GM20000 (cell line): ENCODE results near the gene LARGE2.

Experiments used
- DNase-seq: peaks from one replicate; pipeline ENCODE4 v3.0.0; 2012; ENCODE audit warnings: low spot score
- TF ChIP-seq, protein P1 (sequence below): IDR thresholded peaks from 2 replicates; pipeline ENCODE4 v1.5.1; 2012; ENCODE audit warnings: mild to moderate bottlenecking, control low read depth; ENCODE audit errors: extremely low read depth, missing control alignments

LARGE2 gene

DNA sequence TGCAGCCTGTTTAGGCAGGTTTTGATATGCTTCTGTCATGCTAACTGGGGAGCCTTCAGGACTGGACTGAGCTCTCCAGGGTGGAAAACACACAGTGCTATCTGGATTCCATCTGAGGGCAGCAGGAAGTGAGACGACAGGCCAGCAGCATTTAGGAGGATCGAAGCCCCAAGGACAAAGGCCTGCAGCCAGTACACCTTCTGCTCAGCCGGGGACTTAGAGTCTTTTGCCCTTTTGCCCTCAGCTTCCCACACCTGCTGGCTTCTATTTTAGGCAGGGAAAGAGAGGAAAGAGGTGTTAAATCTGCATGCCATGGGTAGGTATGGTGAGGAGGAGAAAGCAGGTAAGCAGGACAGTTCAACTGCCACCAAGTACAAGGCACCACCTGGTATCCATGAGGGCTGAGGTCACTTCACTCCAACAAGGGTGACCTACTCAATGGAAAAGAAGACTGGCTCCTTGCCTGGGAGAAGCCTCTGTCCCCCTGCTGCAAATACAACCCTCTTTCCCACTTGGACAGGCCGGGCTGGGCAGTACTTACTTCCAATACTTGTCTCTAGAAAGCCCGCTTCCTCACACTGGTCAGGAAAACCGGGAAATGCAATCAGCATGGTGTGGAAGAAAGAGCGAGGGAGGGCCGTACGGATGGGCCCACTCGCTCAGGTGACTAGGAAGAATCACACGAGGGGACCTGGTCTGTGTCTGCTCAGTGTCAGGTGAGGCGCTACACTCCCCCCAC is 12.3 kb downstream of the LARGE2 start:
- TF ChIP-seq, protein P1, sequence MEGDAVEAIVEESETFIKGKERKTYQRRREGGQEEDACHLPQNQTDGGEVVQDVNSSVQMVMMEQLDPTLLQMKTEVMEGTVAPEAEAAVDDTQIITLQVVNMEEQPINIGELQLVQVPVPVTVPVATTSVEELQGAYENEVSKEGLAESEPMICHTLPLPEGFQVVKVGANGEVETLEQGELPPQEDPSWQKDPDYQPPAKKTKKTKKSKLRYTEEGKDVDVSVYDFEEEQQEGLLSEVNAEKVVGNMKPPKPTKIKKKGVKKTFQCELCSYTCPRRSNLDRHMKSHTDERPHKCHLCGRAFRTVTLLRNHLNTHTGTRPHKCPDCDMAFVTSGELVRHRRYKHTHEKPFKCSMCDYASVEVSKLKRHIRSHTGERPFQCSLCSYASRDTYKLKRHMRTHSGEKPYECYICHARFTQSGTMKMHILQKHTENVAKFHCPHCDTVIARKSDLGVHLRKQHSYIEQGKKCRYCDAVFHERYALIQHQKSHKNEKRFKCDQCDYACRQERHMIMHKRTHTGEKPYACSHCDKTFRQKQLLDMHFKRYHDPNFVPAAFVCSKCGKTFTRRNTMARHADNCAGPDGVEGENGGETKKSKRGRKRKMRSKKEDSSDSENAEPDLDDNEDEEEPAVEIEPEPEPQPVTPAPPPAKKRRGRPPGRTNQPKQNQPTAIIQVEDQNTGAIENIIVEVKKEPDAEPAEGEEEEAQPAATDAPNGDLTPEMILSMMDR, result no peak
- no peak for DNase-seq

DNA sequence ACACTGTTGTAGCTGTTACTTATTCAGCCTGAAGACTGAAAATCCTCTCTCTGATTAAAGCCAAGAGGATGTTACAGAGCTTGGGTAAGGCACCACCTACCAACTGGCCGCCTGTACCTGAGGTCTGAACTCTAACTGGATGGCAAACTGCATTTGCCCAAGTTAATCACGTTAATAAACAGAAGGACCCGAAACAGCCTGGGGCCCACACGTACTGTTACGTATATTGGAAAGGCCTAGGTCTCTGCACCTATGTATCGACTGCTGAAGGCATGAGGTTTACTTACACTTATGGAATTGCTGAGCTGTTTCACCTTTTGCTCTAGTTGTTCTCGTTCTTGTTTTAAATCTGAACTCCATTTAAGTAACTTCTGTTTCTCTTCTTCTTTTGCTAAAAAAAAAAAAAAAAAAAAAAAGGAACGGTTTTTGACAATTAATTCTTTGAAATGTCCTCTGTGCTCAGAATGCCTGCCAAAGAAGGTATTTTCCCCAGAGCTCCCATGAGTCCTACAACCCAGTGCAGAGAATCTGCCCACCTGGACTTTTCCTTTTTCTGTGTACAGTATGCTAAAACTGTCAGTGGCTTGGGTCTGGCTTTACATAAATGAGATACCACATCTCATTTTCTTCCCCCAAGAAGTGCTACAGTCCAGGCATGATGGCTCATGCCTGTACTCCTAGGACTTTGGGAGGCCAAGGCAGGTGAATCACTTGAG is 13.1 kb downstream of the LARGE2 start:
- DNase-seq, result no peak
- TF ChIP-seq, protein P1, result no peak

DNA sequence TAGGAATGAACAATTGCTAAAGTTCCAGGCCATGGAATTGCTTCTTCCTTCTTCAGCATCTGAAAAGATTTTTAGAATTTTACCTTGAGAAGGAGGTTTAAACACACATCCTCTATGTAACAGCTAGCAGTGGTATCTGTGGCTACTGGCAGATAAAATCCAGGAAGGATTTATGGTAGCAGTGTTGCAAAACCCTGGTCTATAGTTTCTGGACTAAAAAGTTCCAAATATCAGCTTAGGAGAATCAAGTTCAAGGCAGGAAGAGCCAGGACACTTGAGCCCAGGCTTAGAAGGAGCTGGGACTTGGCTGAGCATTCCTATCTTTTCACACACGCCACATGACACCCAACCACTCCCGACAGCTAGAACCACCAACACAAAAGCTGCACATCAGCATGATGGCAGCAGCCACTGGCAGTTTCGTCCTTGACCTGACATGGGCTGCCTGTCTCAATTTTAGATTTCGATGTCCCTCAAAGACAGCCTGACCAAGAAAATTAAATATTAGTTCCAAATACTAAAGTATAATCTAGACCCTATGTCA is 14.1 kb downstream of the LARGE2 start:
- TF ChIP-seq, protein P1, result no peak
- DNase-seq, result no peak

DNA sequence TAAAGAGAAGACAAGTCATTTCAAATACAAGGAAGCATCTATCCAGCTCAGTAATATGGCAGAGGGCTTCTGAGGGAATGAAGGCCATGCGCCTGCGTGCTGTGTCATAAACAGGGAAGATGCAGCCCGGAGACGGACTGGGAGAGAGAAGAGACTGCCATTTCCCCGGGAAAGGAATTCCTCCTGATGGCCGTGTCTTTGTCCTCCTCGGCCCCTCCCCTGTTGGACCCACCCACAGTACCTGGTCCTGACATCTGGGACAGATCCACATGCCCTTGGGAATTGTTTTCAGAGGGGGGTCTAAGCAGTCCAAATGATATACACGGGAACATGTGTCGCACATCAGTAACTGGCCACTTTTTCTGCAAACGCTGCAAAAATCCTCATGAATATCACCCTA is 15.5 kb downstream of the LARGE2 start:
- TF ChIP-seq, protein P1, result no peak
- DNase-seq, result no peak

DNA sequence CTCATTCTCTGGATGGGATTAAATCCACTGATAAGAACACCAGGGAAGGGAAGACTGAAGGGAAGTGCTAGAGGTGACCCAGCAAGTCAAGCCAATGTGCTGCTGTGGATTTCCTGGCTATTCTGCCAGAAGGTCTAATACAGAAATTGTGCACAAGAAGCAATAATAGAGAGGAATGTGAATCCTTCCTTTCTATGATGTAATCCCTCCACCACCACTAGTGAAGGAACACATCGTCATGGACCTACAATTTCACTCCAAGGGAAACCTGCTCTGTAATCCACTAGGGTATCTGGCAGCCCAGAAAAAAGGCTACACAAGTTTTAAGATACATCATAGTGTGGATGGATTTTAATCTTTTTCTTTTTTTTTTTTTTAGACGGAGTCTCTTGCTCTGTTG is 17.4 kb downstream of the LARGE2 start:
- no peak for DNase-seq

DNA sequence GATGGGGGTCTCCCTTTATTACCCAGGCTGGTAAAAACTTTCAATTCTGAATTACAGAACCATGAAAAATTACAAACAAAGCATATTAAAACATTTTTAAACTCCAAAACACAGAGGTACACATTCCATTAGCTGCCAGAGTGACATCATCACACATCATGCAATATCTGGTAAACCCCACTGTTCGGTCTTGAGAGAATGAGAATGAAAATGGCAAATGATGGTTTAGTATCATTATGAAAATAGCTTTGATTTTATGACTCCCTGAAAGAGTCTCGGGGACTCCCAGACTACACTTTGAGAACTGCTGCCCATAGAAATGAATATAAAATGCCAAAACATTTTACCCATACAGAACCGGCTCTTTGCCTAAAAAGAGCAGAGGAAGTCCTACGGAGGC is 18.8 kb downstream of the LARGE2 start:
- TF ChIP-seq, protein P1, result no peak

More for the DNA sequence above, 17.4 kb downstream of the LARGE2 start:
- TF ChIP-seq, protein P1, result no peak

DNA sequence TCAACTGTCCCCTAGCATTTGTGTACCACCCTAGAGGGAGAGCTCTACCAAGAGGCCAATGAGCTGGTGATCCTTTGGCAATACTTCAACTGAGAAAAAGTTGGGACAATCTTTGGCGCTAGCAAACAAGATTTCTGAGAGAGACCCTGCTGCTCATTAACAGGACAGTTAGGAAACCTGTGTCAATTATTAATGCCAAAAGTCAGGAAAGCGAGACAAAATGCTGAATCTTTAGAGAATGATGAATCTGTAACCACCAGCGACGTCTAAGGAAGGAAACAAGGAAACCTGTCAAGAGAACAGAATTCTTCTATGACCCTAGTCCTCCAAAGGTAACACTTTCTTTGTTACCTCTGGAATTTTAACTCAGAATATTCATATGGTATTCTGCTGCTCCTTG is 19.9 kb downstream of the LARGE2 start:
- TF ChIP-seq, protein P1, result no peak
- DNase-seq, result no peak

More for the DNA sequence above, 18.8 kb downstream of the LARGE2 start:
- no peak for DNase-seq
